Right atrium auricular region (tissue), 2 donors: ENCODE data around the gene BTLA. TPM values are rescaled to one million over a fixed set of nuclear protein-coding genes. Genes with fewer than 3 reads are reported as not detected.
"Not testable (repeated sequence)": the region's sequence is repeated elsewhere in the genome, so short reads cannot be mapped to it uniquely, and the experiment has no call there.

Experiments
- DNase-seq: peaks from one replicate; pipeline ENCODE4 v3.0.0-alpha.2; 2019; ENCODE audit warnings: low spot score
- H3K27ac ChIP-seq, 2 donors: fragments of 200-600 bp; sonication (generic); 1 replicate in 1 of 2; 2 replicates in 1 of 2; pipeline ENCODE4 v1.5.1; 2016 to 2019
- H3K27me3 ChIP-seq, 2 donors: fragments of 200-600 bp; sonication (generic); one replicate each; pipeline versions ENCODE4 v1.5.1 to v1.6.0; 2017 to 2019
- H3K36me3 ChIP-seq: fragments of 200-600 bp; sonication (generic); one replicate; pipeline ENCODE4 v1.5.1; 2016
- H3K4me1 ChIP-seq, 2 donors: fragments of 200-600 bp; sonication (generic); one replicate each; pipeline versions ENCODE4 v1.5.1 to v1.6.0; 2017 to 2019
- H3K4me3 ChIP-seq, 2 donors: fragments of 200-600 bp; sonication (generic); 1 replicate in 1 of 2; 2 replicates in 1 of 2; pipeline ENCODE4 v1.5.1; 2017 to 2019; ENCODE audit warnings: mild to moderate bottlenecking in 1 of 2, moderate library complexity in 1 of 2
- H3K9me3 ChIP-seq, 2 donors: fragments of 200-600 bp; sonication (generic); one replicate each; pipeline ENCODE4 v1.5.1; 2019
- CTCF ChIP-seq, 2 donors: fragments of 200-600 bp; sonication (generic); IDR thresholded peaks; one replicate each; pipeline ENCODE4 v1.5.1; 2019; ENCODE audit warnings: antibody characterized with exemption in 2 of 2
- total RNA-seq, 2 donors: library from RNA; depleted of rRNA; stranded (reverse); fragments of >200 nt; gene quantifications; one replicate each; pipeline ENCODE4 v1.1.0, GENCODE V29; 2016

Gene BTLA
- not detected for total RNA-seq

- H3K27ac ChIP-seq = no peak within 1 kb of the TSS
- no peaks in the 10 kb centered on the region for H3K27me3 ChIP-seq
- H3K9me3 ChIP-seq = no peaks in the 10 kb centered on the region
- TF ChIP-seq CTCF (IDR thresholded peaks at IDR 0.05) = no peak
- no peaks in the 10 kb centered on the region for H3K36me3 ChIP-seq
- H3K4me3 ChIP-seq = no peak within 1 kb of the TSS
- no peaks in the 10 kb centered on the region for H3K4me1 ChIP-seq
- DNase-seq = no peak
Measured at GRCh38 chr3:112498914-112499711, at the start of gene BTLA. Gene BTLA (minus strand): TSS chr3:112499472. CDS start chr3:112499358, 114 bp downstream.

- H3K9me3 ChIP-seq = no peaks in the 10 kb centered on the region
- H3K27me3 ChIP-seq = no peaks in the 10 kb centered on the region
- TF ChIP-seq CTCF (IDR thresholded peaks at IDR 0.05) = no peak
- peaks cover 0 to 4% of the 10 kb centered on the region in 2 donors for H3K4me1 ChIP-seq
- DNase-seq = no peak
- no peak overlapping the region for H3K4me3 ChIP-seq
- H3K27ac ChIP-seq = no peak overlapping the region
- H3K36me3 ChIP-seq = peaks cover 33% of the 10 kb centered on the region
Measured at GRCh38 chr3:112546216-112546759, 47.0 kb upstream of the BTLA start.

- no peaks in the 10 kb centered on the region for H3K9me3 ChIP-seq
- DNase-seq = no peak
- no peaks in the 10 kb centered on the region for H3K4me1 ChIP-seq
- H3K36me3 ChIP-seq = peaks cover 25% of the 10 kb centered on the region
- H3K27me3 ChIP-seq = no peaks in the 10 kb centered on the region
- TF ChIP-seq CTCF (IDR thresholded peaks at IDR 0.05) = no peak
- no peak overlapping the region for H3K27ac ChIP-seq
- no peak overlapping the region for H3K4me3 ChIP-seq
Measured at GRCh38 chr3:112539825-112540650, 40.8 kb upstream of the BTLA start.

GRCh38 chr3:112531358-112531781 is 32.1 kb upstream of the BTLA start:
- Histone ChIP-seq H3K27me3 (no peaks in the 10 kb centered on the region), H3K36me3 (peaks cover 56% of the 10 kb centered on the region)
- peak; percentile 37 to 66 for TF ChIP-seq CTCF (IDR thresholded peaks at IDR 0.05)

GRCh38 chr3:112530573-112530972 is 31.3 kb upstream of the BTLA start:
- Histone ChIP-seq H3K27ac (no peak overlapping the region), H3K4me3 (no peak overlapping the region), H3K27me3 (no peaks in the 10 kb centered on the region), H3K4me1 (no peaks in the 10 kb centered on the region), H3K9me3 (no peaks in the 10 kb centered on the region), H3K36me3 (peaks cover 48% of the 10 kb centered on the region)
- TF ChIP-seq CTCF (IDR thresholded peaks at IDR 0.05) = no peak
- DNase-seq = no peak

More at GRCh38 chr3:112531358-112531781, 32.1 kb upstream of the BTLA start:
- DNase-seq = no peak
- no peaks in the 10 kb centered on the region for H3K9me3 ChIP-seq
- H3K4me3 ChIP-seq = no peak overlapping the region
- H3K4me1 ChIP-seq = no peaks in the 10 kb centered on the region
- H3K27ac ChIP-seq = no peak overlapping the region

- not testable (repeated sequence) for H3K27ac ChIP-seq, DNase-seq, H3K9me3 ChIP-seq, H3K4me1 ChIP-seq, H3K27me3 ChIP-seq, H3K4me3 ChIP-seq
- peaks cover 13% of the 10 kb centered on the region for H3K36me3 ChIP-seq
Measured at GRCh38 chr3:112524127-112524526, 24.9 kb upstream of the BTLA start.
